SK-N-SH treated with all-trans-retinoic acid at 6 μM for 48 hours (cell line): ENCODE data around the gene UNCX.

Experiments
- CSDC2 ChIP-seq: fragments of 250-450 bp; sonication (Bioruptor Pico); IDR thresholded peaks from 2 replicates; pipeline ENCODE4 v1.5.0; 2020; ENCODE audit warnings: mild to moderate bottlenecking, moderate library complexity
- GLIS3 ChIP-seq: fragments of 250-450 bp; sonication (Bioruptor Pico); IDR thresholded peaks from 2 replicates; pipeline ENCODE4 v1.5.0; 2020; ENCODE audit warnings: mild to moderate bottlenecking, moderate library complexity
- ISL1 ChIP-seq: fragments of 250-450 bp; sonication (Bioruptor Pico); IDR thresholded peaks from 2 replicates; pipeline ENCODE4 v2.1.2; 2022; ENCODE audit warnings: mild to moderate bottlenecking, moderate library complexity
- SNAI2 ChIP-seq: fragments of 250-450 bp; sonication (Bioruptor Pico); IDR thresholded peaks from 2 replicates; pipeline ENCODE4 v1.5.0; 2020; ENCODE audit warnings: mild to moderate bottlenecking, moderate library complexity
- TCF4 ChIP-seq: fragments of 250-450 bp; sonication (Bioruptor Pico); IDR thresholded peaks from 2 replicates; pipeline ENCODE4 v1.8.0; 2021; ENCODE audit warnings: mild to moderate bottlenecking, moderate library complexity, borderline replicate concordance
- ZFP30 ChIP-seq: fragments of 450-650 bp; formaldehyde crosslinking; IDR thresholded peaks from 2 replicates; pipeline ENCODE4 v1.5.0; 2022; ENCODE audit warnings: mild to moderate bottlenecking, moderate library complexity
- TF ChIP-seq, protein P1 (sequence below): fragments of 250-450 bp; sonication (Bioruptor Pico); IDR thresholded peaks from 2 replicates; pipeline ENCODE4 v1.8.0; 2020; ENCODE audit warnings: mild to moderate bottlenecking, moderate library complexity, borderline replicate concordance

DNA sequence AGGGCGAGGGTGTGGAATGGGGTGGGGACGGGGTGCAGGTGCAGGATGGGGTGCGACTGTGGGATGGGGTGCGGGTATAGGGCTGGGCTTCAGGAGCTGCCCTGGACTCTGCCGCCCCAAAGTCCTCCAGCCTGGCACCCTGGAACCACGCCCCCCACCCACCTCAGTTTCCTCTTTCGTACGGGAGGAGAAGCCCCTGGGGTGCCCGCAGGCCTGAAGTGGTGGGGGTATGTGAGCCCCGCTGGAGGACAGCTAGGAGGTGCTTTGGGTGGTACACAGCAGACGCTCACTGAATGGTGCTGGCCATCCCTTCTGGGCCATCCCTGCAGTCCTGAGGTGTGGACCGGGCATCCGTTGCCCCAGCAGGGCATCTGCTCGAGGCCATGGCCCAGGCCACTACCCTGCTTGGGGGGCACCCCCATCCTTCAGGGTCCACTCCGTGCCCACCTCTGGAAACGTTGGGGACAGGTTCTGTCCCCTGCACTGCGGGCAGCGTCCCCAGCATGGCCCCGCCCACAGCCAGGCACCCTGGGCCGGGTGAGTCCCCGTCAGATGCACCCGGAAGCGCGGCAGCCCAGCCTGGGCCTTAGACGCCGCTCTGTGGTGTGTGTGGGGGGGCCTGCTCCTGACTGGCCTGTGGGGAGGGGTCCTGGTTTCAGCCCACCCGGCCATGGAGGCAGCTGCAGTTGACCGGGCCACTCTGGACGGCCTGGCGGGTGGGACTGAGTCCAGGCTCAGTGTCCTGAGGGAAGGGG is 41.6 kb downstream of the UNCX start:
- TF ChIP-seq CSDC2 (CRISPR knock-in tag) (no peak), TCF4 (CRISPR knock-in tag) (no peak), ISL1 (no peak), ZFP30 (no peak), SNAI2 (CRISPR knock-in tag) (no peak), GLIS3 (no peak)
- TF ChIP-seq, protein P1, sequence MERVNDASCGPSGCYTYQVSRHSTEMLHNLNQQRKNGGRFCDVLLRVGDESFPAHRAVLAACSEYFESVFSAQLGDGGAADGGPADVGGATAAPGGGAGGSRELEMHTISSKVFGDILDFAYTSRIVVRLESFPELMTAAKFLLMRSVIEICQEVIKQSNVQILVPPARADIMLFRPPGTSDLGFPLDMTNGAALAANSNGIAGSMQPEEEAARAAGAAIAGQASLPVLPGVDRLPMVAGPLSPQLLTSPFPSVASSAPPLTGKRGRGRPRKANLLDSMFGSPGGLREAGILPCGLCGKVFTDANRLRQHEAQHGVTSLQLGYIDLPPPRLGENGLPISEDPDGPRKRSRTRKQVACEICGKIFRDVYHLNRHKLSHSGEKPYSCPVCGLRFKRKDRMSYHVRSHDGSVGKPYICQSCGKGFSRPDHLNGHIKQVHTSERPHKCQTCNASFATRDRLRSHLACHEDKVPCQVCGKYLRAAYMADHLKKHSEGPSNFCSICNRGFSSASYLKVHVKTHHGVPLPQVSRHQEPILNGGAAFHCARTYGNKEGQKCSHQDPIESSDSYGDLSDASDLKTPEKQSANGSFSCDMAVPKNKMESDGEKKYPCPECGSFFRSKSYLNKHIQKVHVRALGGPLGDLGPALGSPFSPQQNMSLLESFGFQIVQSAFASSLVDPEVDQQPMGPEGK: no peak
